ENCODE measurements around the gene CRX. TPM values are rescaled to one million over a fixed set of nuclear protein-coding genes. Genes with fewer than 3 reads are reported as not detected.
"Not testable (repeated sequence)": the region's sequence is repeated elsewhere in the genome, so short reads cannot be mapped to it uniquely, and the experiment has no call there.

Gene CRX
- polyA plus RNA-seq, 2 of the 4 experiments (the other 2 are of a cell fraction): not detected

DNA sequence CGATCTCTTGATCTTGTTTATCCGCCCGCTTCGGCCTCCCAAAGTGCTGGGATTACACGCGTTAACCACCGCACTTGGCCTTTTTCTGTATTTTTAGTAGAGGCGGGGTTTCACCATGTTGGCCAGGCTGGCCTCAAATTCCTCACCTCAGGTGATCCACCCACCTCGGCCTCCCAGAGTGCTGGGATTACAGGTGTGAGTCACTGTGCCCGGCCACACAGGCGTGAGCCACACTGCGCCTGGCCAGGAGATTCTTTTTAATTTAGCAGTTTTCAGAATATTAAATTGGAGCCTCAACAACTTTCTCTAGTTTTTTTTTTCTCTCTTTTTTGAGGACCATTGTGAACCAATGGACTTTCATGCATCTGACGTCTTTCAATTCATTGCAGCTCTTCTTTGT, 31.9 kb upstream of the CRX start:
- not testable (repeated sequence) for ATAC-seq; DNase-seq (ENCODE audit: low read depth in 1 of 2, low spot score in 1 of 2)

GRCh38 chr19:47790398-47790814, 31.3 kb upstream of the CRX start:
- POLR2A ChIA-PET: interaction anchor here (0.7 kb wide), 2 partner anchors 12 to 67 kb away, joined by 3 read pairs; no protein-coding TSS in a partner anchor
- TF ChIP-seq, protein P1, sequence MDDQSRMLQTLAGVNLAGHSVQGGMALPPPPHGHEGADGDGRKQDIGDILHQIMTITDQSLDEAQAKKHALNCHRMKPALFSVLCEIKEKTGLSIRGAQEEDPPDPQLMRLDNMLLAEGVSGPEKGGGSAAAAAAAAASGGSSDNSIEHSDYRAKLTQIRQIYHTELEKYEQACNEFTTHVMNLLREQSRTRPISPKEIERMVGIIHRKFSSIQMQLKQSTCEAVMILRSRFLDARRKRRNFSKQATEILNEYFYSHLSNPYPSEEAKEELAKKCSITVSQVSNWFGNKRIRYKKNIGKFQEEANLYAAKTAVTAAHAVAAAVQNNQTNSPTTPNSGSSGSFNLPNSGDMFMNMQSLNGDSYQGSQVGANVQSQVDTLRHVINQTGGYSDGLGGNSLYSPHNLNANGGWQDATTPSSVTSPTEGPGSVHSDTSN (IDR thresholded peaks at IDR 0.05): no peak
- TF ChIP-seq RAD21 (conservative IDR thresholded peaks at IDR 0.05 in 1 of 2, IDR thresholded peaks at IDR 0.05 in 1 of 2): peak; percentile 28 to 46; a peak in 2 of 5 replicates
- TF ChIP-seq, protein P2, sequence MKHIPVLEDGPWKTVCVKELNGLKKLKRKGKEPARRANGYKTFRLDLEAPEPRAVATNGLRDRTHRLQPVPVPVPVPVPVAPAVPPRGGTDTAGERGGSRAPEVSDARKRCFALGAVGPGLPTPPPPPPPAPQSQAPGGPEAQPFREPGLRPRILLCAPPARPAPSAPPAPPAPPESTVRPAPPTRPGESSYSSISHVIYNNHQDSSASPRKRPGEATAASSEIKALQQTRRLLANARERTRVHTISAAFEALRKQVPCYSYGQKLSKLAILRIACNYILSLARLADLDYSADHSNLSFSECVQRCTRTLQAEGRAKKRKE (CRISPR knock-in tag; IDR thresholded peaks at IDR 0.05; ENCODE audit: low read depth): no peak
- TF ChIP-seq MAFK (IDR thresholded peaks at IDR 0.05; ENCODE audit: partially characterized antibody): no peak
- peak; percentile 57 for TF ChIP-seq SMC3 (IDR thresholded peaks at IDR 0.05)
- TF ChIP-seq ZC3H11A (IDR thresholded peaks at IDR 0.05): no peak
- no peak for TF ChIP-seq EP300 (IDR thresholded peaks at IDR 0.05)
- TF ChIP-seq, protein P3, sequence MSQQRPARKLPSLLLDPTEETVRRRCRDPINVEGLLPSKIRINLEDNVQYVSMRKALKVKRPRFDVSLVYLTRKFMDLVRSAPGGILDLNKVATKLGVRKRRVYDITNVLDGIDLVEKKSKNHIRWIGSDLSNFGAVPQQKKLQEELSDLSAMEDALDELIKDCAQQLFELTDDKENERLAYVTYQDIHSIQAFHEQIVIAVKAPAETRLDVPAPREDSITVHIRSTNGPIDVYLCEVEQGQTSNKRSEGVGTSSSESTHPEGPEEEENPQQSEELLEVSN (IDR thresholded peaks at IDR 0.05; ENCODE audit: borderline replicate concordance, low read depth): no peak
- TF ChIP-seq CBX2 (IDR thresholded peaks at IDR 0.05; ENCODE audit: borderline replicate concordance, low read depth): no peak
- no peak for TF ChIP-seq SREBF2 (IDR thresholded peaks at IDR 0.05)
- peak; percentile 86 for TF ChIP-seq CTCF (IDR thresholded peaks at IDR 0.05)

More for the DNA sequence above, 31.9 kb upstream of the CRX start:
- H3K4me2 ChIP-seq, H3K27ac ChIP-seq, FAIRE-seq, H3K4me3 ChIP-seq, H3K4me1 ChIP-seq, H3K9me3 ChIP-seq: not testable (repeated sequence)
- 87% methylated on average over 13 of the region's 13 CpGs for WGBS (ENCODE audit: missing lambda C conversion rate)
- POLR2A ChIA-PET: interaction anchor here (0.7 kb wide), 2 partner anchors 12 to 66 kb away, joined by 3 read pairs; no protein-coding TSS in a partner anchor
- CTCF ChIA-PET: interaction anchor here (0.6 to 9.8 kb wide), 32 partner anchors 9 to 966 kb away, joined by 3 to 133 read pairs (median 5); partner anchors contain the start of genes CRX, EHD2 and SLC8A2

GRCh38 chr19:47792616-47793015, 29.1 kb upstream of the CRX start:
- H3K4me1 ChIP-seq: no peaks in the 10 kb centered on the region
- ChIA-PET POLR2A (no interaction called here), CTCF (interaction anchor here (0.6 to 9.8 kb wide), 10 partner anchors 11 to 359 kb away, joined by 3 to 133 read pairs (median 36); partner anchors contain the start of gene EHD2)
- TF ChIP-seq RARB (CRISPR knock-in tag; IDR thresholded peaks at IDR 0.05) (no peak), CBX2 (IDR thresholded peaks at IDR 0.05; ENCODE audit: borderline replicate concordance, low read depth) (no peak), REST (IDR thresholded peaks at IDR 0.05) (no peak), HOXB5 (CRISPR knock-in tag; IDR thresholded peaks at IDR 0.05) (no peak), ELK1 (IDR thresholded peaks at IDR 0.05; ENCODE audit: low read depth, low read length) (no peak), SREBF2 (IDR thresholded peaks at IDR 0.05) (no peak), RAD21 (conservative IDR thresholded peaks at IDR 0.05 in 1 of 2, IDR thresholded peaks at IDR 0.05 in 1 of 2) (no peak), FOSB (CRISPR knock-in tag; IDR thresholded peaks at IDR 0.05) (no peak), CTCF (IDR thresholded peaks at IDR 0.05) (no peak), CHD4 (IDR thresholded peaks at IDR 0.05; ENCODE audit: borderline replicate concordance) (no peak), KDM5A (IDR thresholded peaks at IDR 0.05) (no peak)
- DNase-seq (ENCODE audit: low read depth in 1 of 2, low spot score in 1 of 2): no peak
- no peak overlapping the region for H3K27ac ChIP-seq
- peaks cover 7% of the 10 kb centered on the region; the same call in 2 of the 3 replicates for H3K9me3 ChIP-seq
- 72% methylated on average over 1 of the region's 1 CpG for WGBS (ENCODE audit: missing lambda C conversion rate)
- no peak for FAIRE-seq
- H3K4me2 ChIP-seq: no peak overlapping the region
- no peak overlapping the region for H3K4me3 ChIP-seq
- ATAC-seq: no peak

More at GRCh38 chr19:47790398-47790814, 31.3 kb upstream of the CRX start:
- no peak for FAIRE-seq
- peak; percentile 91 for ATAC-seq
- CTCF ChIA-PET: interaction anchor here (0.6 to 9.8 kb wide), 34 partner anchors 9 to 623 kb away, joined by 3 to 133 read pairs (median 5); partner anchors contain the start of genes CRX and EHD2
- Histone ChIP-seq H3K4me3 (no peak overlapping the region), H3K9me3 (peaks cover 7% of the 10 kb centered on the region; the same call in 2 of the 3 replicates), H3K4me2 (no peak overlapping the region), H3K4me1 (no peaks in the 10 kb centered on the region), H3K27ac (no peak overlapping the region)
- DNase-seq (ENCODE audit: low read depth in 1 of 2, low spot score in 1 of 2): peak; percentile 85 to 94
- whole genome bisulfite sequencing (ENCODE audit: missing lambda C conversion rate): 21% methylated on average over 8 of the region's 10 CpGs

All from A549 (cell line).